Measurements from ENCODE around the gene G6PC1. TPM values are rescaled to one million over a fixed set of nuclear protein-coding genes. Genes with fewer than 3 reads are reported as not detected.

The G6PC1 gene
- total RNA-seq, 1 experiment from 2014 or later: 0.08 TPM

DNA sequence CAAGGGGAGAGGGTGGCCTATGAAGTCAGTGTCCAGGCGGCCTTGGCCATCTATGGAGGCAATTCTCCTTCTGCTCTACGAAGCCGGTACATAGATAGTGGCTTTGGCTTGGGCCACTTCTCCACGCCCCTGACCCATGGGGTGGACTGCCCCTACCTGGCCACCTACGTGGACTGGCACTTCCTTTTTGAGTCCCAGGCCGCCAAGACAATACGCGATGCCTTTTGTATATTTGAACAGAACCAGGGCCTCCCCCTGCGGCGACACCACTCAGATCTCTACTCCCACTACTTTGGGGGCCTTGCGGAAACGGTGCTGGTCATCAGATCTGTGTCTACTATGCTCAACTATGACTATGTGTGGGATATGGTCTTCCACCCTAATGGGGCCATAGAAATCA, 32.3 kb upstream of the G6PC1 start:
- POLR2A ChIA-PET: no interaction called here
- H3K27me3 ChIP-seq (ENCODE audit: control insufficient read depth, insufficient read depth, low read length): no peaks in the 10 kb centered on the region
- no peaks in the 10 kb centered on the region for H3K36me3 ChIP-seq (ENCODE audit: control insufficient read depth, insufficient read depth, low read length)
- H3K4me1 ChIP-seq (ENCODE audit: control insufficient read depth, insufficient read depth, low read length): no peaks in the 10 kb centered on the region
- DNase-seq (ENCODE audit: low read depth, low spot score) (no peak), ATAC-seq (no peak)
- in situ Hi-C loops (cut with HindIII; ENCODE audit: low pct_unique_long_range_greater_than_20kb, low sequenced_read_pairs): no loop called here
- CTCF ChIA-PET: no interaction called here
- H3K27ac ChIP-seq (ENCODE audit: low read length): no peak overlapping the region
- no peak for TF ChIP-seq TCF7L2 (IDR thresholded peaks at IDR 0.05; ENCODE audit: low read depth, low read length)
- no peak for TF ChIP-seq SIN3A (IDR thresholded peaks at IDR 0.05; ENCODE audit: borderline replicate concordance, insufficient read depth, low read depth, low read length)
- H3K4me3 ChIP-seq (ENCODE audit: low read depth in 2 of 2, low read length in 2 of 2): no peak overlapping the region
- H3K9me3 ChIP-seq (ENCODE audit: control insufficient read depth, insufficient read depth, low read depth, low read length): no peaks in the 10 kb centered on the region
- intact Hi-C loops (cut with micrococcal nuclease; ENCODE audit: unreplicated experiment): no loop called here
- no TSS peak for BruUV-seq (replicated peaks)

GRCh38 chr17:42871647-42872046, 29.0 kb upstream of the G6PC1 start:
- ChIA-PET POLR2A (no interaction called here), CTCF (no interaction called here)
- Histone ChIP-seq H3K27ac (ENCODE audit: low read length) (no peak overlapping the region), H3K36me3 (ENCODE audit: control insufficient read depth, insufficient read depth, low read length) (no peaks in the 10 kb centered on the region), H3K27me3 (ENCODE audit: control insufficient read depth, insufficient read depth, low read length) (no peaks in the 10 kb centered on the region), H3K4me3 (ENCODE audit: low read depth in 2 of 2, low read length in 2 of 2) (no peak overlapping the region), H3K9me3 (ENCODE audit: control insufficient read depth, insufficient read depth, low read depth, low read length) (no peaks in the 10 kb centered on the region), H3K4me1 (ENCODE audit: control insufficient read depth, insufficient read depth, low read length) (no peaks in the 10 kb centered on the region)
- ATAC-seq: no peak
- intact Hi-C loops (cut with micrococcal nuclease; ENCODE audit: unreplicated experiment) (no loop called here), in situ Hi-C loops (cut with HindIII; ENCODE audit: low pct_unique_long_range_greater_than_20kb, low sequenced_read_pairs) (no loop called here)
- no peak for DNase-seq (ENCODE audit: low read depth, low spot score)
- TF ChIP-seq SIN3A (IDR thresholded peaks at IDR 0.05; ENCODE audit: borderline replicate concordance, insufficient read depth, low read depth, low read length) (no peak), REST (IDR thresholded peaks at IDR 0.05; ENCODE audit: insufficient read depth in 1 of 2, low read depth in 2 of 2, low read length in 1 of 2) (no peak), TCF7L2 (IDR thresholded peaks at IDR 0.05; ENCODE audit: low read depth, low read length) (no peak), CTCF (IDR thresholded peaks at IDR 0.05) (no peak), POLR2AphosphoS5 (IDR thresholded peaks at IDR 0.05; ENCODE audit: low read depth, low read length) (no peak)
- BruUV-seq (replicated peaks): no TSS peak

GRCh38 chr17:42872251-42872965, 28.2 kb upstream of the G6PC1 start:
- POLR2A ChIA-PET: no interaction called here
- CTCF ChIA-PET: no interaction called here
- in situ Hi-C loops (cut with HindIII; ENCODE audit: low pct_unique_long_range_greater_than_20kb, low sequenced_read_pairs) (no loop called here), intact Hi-C loops (cut with micrococcal nuclease; ENCODE audit: unreplicated experiment) (no loop called here)
- ATAC-seq: no peak
- Histone ChIP-seq H3K9me3 (ENCODE audit: control insufficient read depth, insufficient read depth, low read depth, low read length) (no peaks in the 10 kb centered on the region), H3K36me3 (ENCODE audit: control insufficient read depth, insufficient read depth, low read length) (no peaks in the 10 kb centered on the region), H3K4me3 (ENCODE audit: low read depth in 2 of 2, low read length in 2 of 2) (no peak overlapping the region), H3K27me3 (ENCODE audit: control insufficient read depth, insufficient read depth, low read length) (no peaks in the 10 kb centered on the region), H3K27ac (ENCODE audit: low read length) (no peak overlapping the region), H3K4me1 (ENCODE audit: control insufficient read depth, insufficient read depth, low read length) (no peaks in the 10 kb centered on the region)
- no TSS peak for BruUV-seq (replicated peaks)
- DNase-seq (ENCODE audit: low read depth, low spot score): no peak
- TF ChIP-seq SIN3A (IDR thresholded peaks at IDR 0.05; ENCODE audit: borderline replicate concordance, insufficient read depth, low read depth, low read length): no peak

Data from Panc1 (cell line).